Memory B cell (primary cell): Measurements from ENCODE around the gene WBP2NL.

Experiments
- ATAC-seq: fragments of 150-1000 bp; cut with Tn5 transposase; 2 replicates; pipeline ENCODE4 v1.10.0; 2021; ENCODE audit warnings: low read depth, mild to moderate bottlenecking, moderate library complexity
- DNase-seq, 2 donors: peaks; one replicate each; pipeline ENCODE4 v3.0.0; 2022; ENCODE audit warnings: low spot score in 2 of 2
- H3K27ac Mint-ChIP-seq: one replicate; pipeline ENCODE4 v1.8.0; 2022; ENCODE audit warnings: mild to moderate bottlenecking, moderate library complexity, mixed read lengths
- H3K27me3 Mint-ChIP-seq: one replicate; pipeline ENCODE4 v1.8.0; 2022; ENCODE audit warnings: mixed read lengths
- H3K36me3 Mint-ChIP-seq: one replicate; pipeline ENCODE4 v1.8.0; 2022; ENCODE audit warnings: mild to moderate bottlenecking, mixed read lengths
- H3K4me1 Mint-ChIP-seq: one replicate; pipeline ENCODE4 v1.8.0; 2022; ENCODE audit warnings: mixed read lengths
- H3K4me3 Mint-ChIP-seq: one replicate; pipeline ENCODE4 v1.8.0; 2022; ENCODE audit warnings: mild to moderate bottlenecking, moderate library complexity, mixed read lengths
- H3K9me3 Mint-ChIP-seq: one replicate; pipeline ENCODE4 v1.8.0; 2022; ENCODE audit warnings: mixed read lengths

Gene WBP2NL

GRCh38 chr22:42077486-42078125, 79.0 kb downstream of the WBP2NL start:
- Mint-ChIP-seq H3K9me3 (no peaks in the 10 kb centered on the region), H3K4me1 (peaks cover 20% of the 10 kb centered on the region), H3K27me3 (no peaks in the 10 kb centered on the region), H3K36me3 (peaks cover 6% of the 10 kb centered on the region), H3K27ac (no peak overlapping the region), H3K4me3 (peak overlapping the region; percentile 29)
- DNase-seq (no peak), ATAC-seq (no peak)
